ENCODE results near the gene MAP6D1.

DNA sequence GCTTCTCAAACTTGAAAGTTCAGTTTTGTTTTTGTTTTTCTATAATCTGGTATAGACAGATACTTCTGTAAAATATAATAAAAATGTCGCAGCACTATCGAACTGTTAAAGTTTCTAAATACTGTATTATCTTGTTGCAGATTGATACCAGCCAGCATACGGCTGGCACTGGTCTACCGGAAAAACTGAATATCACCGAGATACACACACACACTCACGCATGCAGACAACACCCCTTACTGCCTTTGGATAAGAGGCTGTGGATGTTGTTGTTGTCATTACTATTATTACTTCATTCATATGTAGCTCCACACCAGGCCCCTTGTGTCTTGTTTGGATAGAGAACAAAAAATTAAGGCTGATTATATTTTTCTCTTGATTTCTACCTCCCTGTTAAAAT is 32.4 kb downstream of the MAP6D1 start:
- TF ChIP-seq, protein P1, sequence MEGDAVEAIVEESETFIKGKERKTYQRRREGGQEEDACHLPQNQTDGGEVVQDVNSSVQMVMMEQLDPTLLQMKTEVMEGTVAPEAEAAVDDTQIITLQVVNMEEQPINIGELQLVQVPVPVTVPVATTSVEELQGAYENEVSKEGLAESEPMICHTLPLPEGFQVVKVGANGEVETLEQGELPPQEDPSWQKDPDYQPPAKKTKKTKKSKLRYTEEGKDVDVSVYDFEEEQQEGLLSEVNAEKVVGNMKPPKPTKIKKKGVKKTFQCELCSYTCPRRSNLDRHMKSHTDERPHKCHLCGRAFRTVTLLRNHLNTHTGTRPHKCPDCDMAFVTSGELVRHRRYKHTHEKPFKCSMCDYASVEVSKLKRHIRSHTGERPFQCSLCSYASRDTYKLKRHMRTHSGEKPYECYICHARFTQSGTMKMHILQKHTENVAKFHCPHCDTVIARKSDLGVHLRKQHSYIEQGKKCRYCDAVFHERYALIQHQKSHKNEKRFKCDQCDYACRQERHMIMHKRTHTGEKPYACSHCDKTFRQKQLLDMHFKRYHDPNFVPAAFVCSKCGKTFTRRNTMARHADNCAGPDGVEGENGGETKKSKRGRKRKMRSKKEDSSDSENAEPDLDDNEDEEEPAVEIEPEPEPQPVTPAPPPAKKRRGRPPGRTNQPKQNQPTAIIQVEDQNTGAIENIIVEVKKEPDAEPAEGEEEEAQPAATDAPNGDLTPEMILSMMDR (IDR thresholded peaks at IDR 0.05): no peak
- TF ChIP-seq POLR2A (IDR thresholded peaks at IDR 0.05): no peak

Data from adrenal gland (tissue), 5 donors.